SHP77 (cell line): ENCODE results near the gene SALL2.

Experiments
- DNase-seq, 2 experiments: peaks; one replicate each; lab custom pipeline; 2025; lab: John Stamatoyannopoulos, UW

Gene SALL2

GRCh38 chr14:21476925-21477681, 49.0 kb downstream of the SALL2 start, which contains the start of the genes RAB2B and TOX4:
Gene RAB2B, minus strand, starts transcription at chr14:21476959. Its CDS starts 87 bp downstream, at chr14:21476872.
Gene TOX4, plus strand, starts transcription at chr14:21477195. Its CDS starts 84 bp downstream, at chr14:21477279.
- DNase-seq: peak; percentile 99 to 100

- peak in 1 of 2 experiments; percentile 93 for DNase-seq
Measured at GRCh38 chr14:21476523-21476924, 49.6 kb downstream of the SALL2 start.

- no peak for DNase-seq
Measured at GRCh38 chr14:21475767-21476522, 50.2 kb downstream of the SALL2 start.
